K562 (cell line): ENCODE measurements around the gene ZAP70. TPM values are rescaled to one million over a fixed set of nuclear protein-coding genes. Genes with fewer than 3 reads are reported as not detected.

ENCODE experiments used
- CBFA2T2 ChIP-seq: fragments of 450-650 bp; conservative IDR thresholded peaks from 2 replicates; pipeline ENCODE4 v1.6.1; 2017; ENCODE audit warnings: mild to moderate bottlenecking
- CBX3 ChIP-seq, 2 experiments: IDR thresholded peaks; 1 replicate in 1 of 2; 2 replicates in 1 of 2; pipeline ENCODE4 v1.6.1; 2012; ENCODE audit warnings: inconsistent platforms in 2 of 2, low read length in 2 of 2, borderline replicate concordance in 1 of 2, control low read depth in 1 of 2
- CHCHD3 ChIP-seq: fragments of 250-450 bp; sonication (Bioruptor Pico); IDR thresholded peaks from 2 replicates; pipeline ENCODE4 v2.1.2; 2022; ENCODE audit warnings: mild to moderate bottlenecking
- CREM ChIP-seq: IDR thresholded peaks from 2 replicates; pipeline ENCODE4 v1.6.1; 2014; ENCODE audit warnings: antibody characterized with exemption, low read depth
- HDAC8 ChIP-seq: fragments of 450-650 bp; IDR thresholded peaks from 2 replicates; pipeline ENCODE4 v1.6.1; 2016; ENCODE audit warnings: mild to moderate bottlenecking, missing genetic modification characterization, moderate library complexity, missing compliant biosample characterization
- RFX1 ChIP-seq: fragments of 450-650 bp; IDR thresholded peaks from 2 replicates; pipeline ENCODE4 v1.6.1; 2016; ENCODE audit warnings: mild to moderate bottlenecking, moderate library complexity
- SIN3B ChIP-seq: fragments of 450-650 bp; IDR thresholded peaks from 2 replicates; pipeline ENCODE4 v1.6.1; 2017; ENCODE audit warnings: low read depth, mild to moderate bottlenecking, moderate library complexity
- SOX6 ChIP-seq: fragments of 450-650 bp; IDR thresholded peaks from 2 replicates; pipeline ENCODE4 v1.6.1; 2014; ENCODE audit warnings: mild to moderate bottlenecking
- U2AF1 ChIP-seq: fragments of 200-400 bp; formaldehyde crosslinking; optimal IDR thresholded peaks from 2 replicates; pipeline ENCODE3; 2017; ENCODE audit warnings: mild to moderate bottlenecking, low read depth, low read length, moderate library complexity
- WHSC1 ChIP-seq: IDR thresholded peaks from one replicate; pipeline ENCODE4 v1.6.1; 2012; ENCODE audit warnings: low read length, control low read depth, inconsistent platforms
- ZBTB7A ChIP-seq: IDR thresholded peaks from 2 replicates; pipeline ENCODE4 v1.6.1; 2011; ENCODE audit warnings: low read depth, mild to moderate bottlenecking, low read length, moderate library complexity, borderline replicate concordance; ENCODE audit not compliant: control insufficient read depth
- ZKSCAN1 ChIP-seq: fragments of 150-350 bp; IDR thresholded peaks from 2 replicates; pipeline ENCODE4 v1.6.1; 2016; ENCODE audit warnings: low read depth, low read length
- ZNF140 ChIP-seq: fragments of 250-450 bp; sonication (Bioruptor Pico); IDR thresholded peaks from 2 replicates; pipeline ENCODE4 v1.8.0; 2021; ENCODE audit warnings: moderate library complexity, mild to moderate bottlenecking, inconsistent platforms
- ZNF41 ChIP-seq: fragments of 250-450 bp; sonication (Bioruptor Pico); conservative IDR thresholded peaks from 2 replicates; pipeline ENCODE4 v1.4.0; 2020; ENCODE audit warnings: mild to moderate bottlenecking
- ZNF766 ChIP-seq: fragments of 200-800 bp; sonication (Bioruptor generic); conservative IDR thresholded peaks from 2 replicates; pipeline ENCODE4 v1.6.1; 2016; ENCODE audit warnings: missing genetic modification characterization, missing compliant biosample characterization
- ZNF780A ChIP-seq: fragments of 250-450 bp; sonication (Bioruptor Pico); IDR thresholded peaks from 2 replicates; pipeline ENCODE4 v1.5.0; 2021; ENCODE audit warnings: mild to moderate bottlenecking
- polyA plus RNA-seq, 8 experiments: library from polyadenylated mRNA; depleted of rRNA in 4 of 8; stranded (reverse) in 5 of 8; unstranded in 3 of 8; fragments of >200 nt; fragmentation: Nextera tagmentation in 2 of 8; fragmentation: Illumina TruSeq in 1 of 8; extraction: Ambion mirVana in 2 of 8; extraction: Trizol in 1 of 8; gene quantifications; 2 replicates each; pipeline versions ENCODE4 v1.2.1 to v1.2.3, GENCODE V29; 2011 to 2014; ENCODE audit warnings: inconsistent platforms in 1 of 8, missing spikeins in 1 of 8
- total RNA-seq, 7 experiments: library from RNA; depleted of rRNA in 6 of 7; stranded (reverse); fragments of >200 nt in 6 of 7; fragmentation: Illumina TruSeq in 2 of 7; extraction: Trizol in 2 of 7; gene quantifications; 2 replicates each; pipeline versions ENCODE4 v1.2.1 to v1.2.3, GENCODE V29; 2011 to 2021; ENCODE audit warnings: low replicate concordance in 1 of 7
- TF ChIP-seq, protein P1 (sequence below): fragments of 250-450 bp; sonication (Bioruptor Pico); IDR thresholded peaks from 2 replicates; pipeline ENCODE4 v1.5.0; 2020; ENCODE audit warnings: mild to moderate bottlenecking
- TF ChIP-seq, protein P2 (sequence below), 2 experiments: fragments of 250-450 bp in 1 of 2; fragments of 450-650 bp in 1 of 2; sonication (Bioruptor Pico) in 1 of 2; IDR thresholded peaks; 2 replicates each; pipeline versions ENCODE4 v1.6.1 to v1.8.0; 2016 to 2021; ENCODE audit warnings: mild to moderate bottlenecking in 2 of 2, moderate library complexity in 2 of 2, missing compliant biosample characterization in 1 of 2, missing genetic modification characterization in 1 of 2
- TF ChIP-seq, protein P3 (sequence below): fragments of 250-450 bp; sonication (Bioruptor Pico); IDR thresholded peaks from 2 replicates; pipeline ENCODE4 v1.9.0; 2021; ENCODE audit warnings: mild to moderate bottlenecking, inconsistent platforms
- TF ChIP-seq, protein P4 (sequence below): fragments of 450-650 bp; formaldehyde crosslinking; IDR thresholded peaks from 2 replicates; pipeline ENCODE4 v1.4.0; 2020; ENCODE audit warnings: mild to moderate bottlenecking, moderate library complexity
- TF ChIP-seq, protein P5 (sequence below): fragments of 450-650 bp; formaldehyde crosslinking; IDR thresholded peaks from 2 replicates; pipeline ENCODE4 v1.4.0; 2020; ENCODE audit warnings: mild to moderate bottlenecking, mixed read lengths

ZAP70 gene
- total and polyA plus RNA-seq, 9 of the 15 experiments (the other 6 are each of a cell fraction or from before 2014, with no cell fraction given): 0.06 to 0.80 (median 0.21) TPM; not detected in 1

DNA sequence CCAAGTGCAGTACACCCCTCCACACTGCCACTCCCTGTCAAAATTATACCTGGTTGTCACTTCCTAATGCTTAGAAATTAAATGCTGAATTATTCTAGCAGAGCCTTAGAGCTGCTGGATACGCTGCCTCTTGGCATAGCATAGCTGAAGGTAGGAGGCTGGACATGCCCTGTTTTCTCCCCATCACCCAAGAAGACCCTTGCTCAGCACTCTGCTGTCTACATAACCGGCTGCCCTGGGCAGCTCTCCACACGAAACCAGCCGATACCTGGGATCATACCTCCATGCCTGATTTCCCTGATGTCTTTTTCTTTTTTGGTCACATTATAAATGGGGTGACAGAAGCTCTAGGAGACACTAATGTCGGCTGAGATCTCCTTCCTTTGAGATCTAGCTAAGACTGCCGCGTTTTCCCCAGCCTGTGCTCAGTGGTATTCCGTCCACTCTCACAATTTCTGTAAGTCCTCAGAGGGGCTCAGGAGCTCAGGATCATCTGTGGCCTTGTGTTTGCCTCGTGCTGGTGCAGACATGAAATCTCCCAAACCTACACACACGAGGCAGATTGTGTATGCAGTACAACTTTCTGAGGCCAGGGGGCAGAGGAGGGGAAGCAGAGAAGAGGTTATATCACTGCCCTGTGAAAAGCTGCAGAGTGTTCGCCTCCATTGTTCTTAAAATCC lies 13.5 kb upstream of the ZAP70 start (continued):
- TF ChIP-seq, protein P1, sequence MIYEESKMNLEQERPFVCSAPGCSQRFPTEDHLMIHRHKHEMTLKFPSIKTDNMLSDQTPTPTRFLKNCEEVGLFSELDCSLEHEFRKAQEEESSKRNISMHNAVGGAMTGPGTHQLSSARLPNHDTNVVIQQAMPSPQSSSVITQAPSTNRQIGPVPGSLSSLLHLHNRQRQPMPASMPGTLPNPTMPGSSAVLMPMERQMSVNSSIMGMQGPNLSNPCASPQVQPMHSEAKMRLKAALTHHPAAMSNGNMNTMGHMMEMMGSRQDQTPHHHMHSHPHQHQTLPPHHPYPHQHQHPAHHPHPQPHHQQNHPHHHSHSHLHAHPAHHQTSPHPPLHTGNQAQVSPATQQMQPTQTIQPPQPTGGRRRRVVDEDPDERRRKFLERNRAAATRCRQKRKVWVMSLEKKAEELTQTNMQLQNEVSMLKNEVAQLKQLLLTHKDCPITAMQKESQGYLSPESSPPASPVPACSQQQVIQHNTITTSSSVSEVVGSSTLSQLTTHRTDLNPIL (CRISPR knock-in tag): no peak
- TF ChIP-seq SIN3B (no peak), ZNF41 (CRISPR knock-in tag) (no peak), HDAC8 (tag) (0 out of 2 replicates have a peak, but pooled peaks have one; percentile 35), CREM (no peak), CBX3 (IDR thresholded peaks at IDR 0.05; ENCODE audit: borderline replicate concordance in 1 of 2, low read length in 2 of 2) (peak in 1 of 2 experiments; percentile 58; a peak in 1 of 3 replicates), SOX6 (no peak), ZNF140 (CRISPR knock-in tag) (no peak), CHCHD3 (CRISPR knock-in tag) (no peak), ZNF780A (no peak), ZNF766 (CRISPR knock-in tag) (0 out of 2 replicates have a peak, but pooled peaks have one; percentile 14), ZKSCAN1 (no peak), WHSC1 (no peak), CBFA2T2 (no peak), ZBTB7A (no peak), U2AF1 (no peak), RFX1 (no peak)
- TF ChIP-seq, protein P2, sequence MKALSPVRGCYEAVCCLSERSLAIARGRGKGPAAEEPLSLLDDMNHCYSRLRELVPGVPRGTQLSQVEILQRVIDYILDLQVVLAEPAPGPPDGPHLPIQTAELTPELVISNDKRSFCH (CRISPR knock-in tag; IDR thresholded peaks at IDR 0.05): no peak
- TF ChIP-seq, protein P2 (tag; IDR thresholded peaks at IDR 0.05): peak; percentile 77
- TF ChIP-seq, protein P3, sequence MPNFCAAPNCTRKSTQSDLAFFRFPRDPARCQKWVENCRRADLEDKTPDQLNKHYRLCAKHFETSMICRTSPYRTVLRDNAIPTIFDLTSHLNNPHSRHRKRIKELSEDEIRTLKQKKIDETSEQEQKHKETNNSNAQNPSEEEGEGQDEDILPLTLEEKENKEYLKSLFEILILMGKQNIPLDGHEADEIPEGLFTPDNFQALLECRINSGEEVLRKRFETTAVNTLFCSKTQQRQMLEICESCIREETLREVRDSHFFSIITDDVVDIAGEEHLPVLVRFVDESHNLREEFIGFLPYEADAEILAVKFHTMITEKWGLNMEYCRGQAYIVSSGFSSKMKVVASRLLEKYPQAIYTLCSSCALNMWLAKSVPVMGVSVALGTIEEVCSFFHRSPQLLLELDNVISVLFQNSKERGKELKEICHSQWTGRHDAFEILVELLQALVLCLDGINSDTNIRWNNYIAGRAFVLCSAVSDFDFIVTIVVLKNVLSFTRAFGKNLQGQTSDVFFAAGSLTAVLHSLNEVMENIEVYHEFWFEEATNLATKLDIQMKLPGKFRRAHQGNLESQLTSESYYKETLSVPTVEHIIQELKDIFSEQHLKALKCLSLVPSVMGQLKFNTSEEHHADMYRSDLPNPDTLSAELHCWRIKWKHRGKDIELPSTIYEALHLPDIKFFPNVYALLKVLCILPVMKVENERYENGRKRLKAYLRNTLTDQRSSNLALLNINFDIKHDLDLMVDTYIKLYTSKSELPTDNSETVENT (CRISPR knock-in tag): no peak
- TF ChIP-seq, protein P4, sequence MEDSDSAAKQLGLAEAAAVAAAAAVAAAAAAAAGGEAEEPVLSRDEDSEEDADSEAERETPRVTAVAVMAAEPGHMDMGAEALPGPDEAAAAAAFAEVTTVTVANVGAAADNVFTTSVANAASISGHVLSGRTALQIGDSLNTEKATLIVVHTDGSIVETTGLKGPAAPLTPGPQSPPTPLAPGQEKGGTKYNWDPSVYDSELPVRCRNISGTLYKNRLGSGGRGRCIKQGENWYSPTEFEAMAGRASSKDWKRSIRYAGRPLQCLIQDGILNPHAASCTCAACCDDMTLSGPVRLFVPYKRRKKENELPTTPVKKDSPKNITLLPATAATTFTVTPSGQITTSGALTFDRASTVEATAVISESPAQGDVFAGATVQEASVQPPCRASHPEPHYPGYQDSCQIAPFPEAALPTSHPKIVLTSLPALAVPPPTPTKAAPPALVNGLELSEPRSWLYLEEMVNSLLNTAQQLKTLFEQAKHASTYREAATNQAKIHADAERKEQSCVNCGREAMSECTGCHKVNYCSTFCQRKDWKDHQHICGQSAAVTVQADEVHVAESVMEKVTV (CRISPR knock-in tag): peak; percentile 49; the same call in 1 of the 2 replicates
- TF ChIP-seq, protein P5, sequence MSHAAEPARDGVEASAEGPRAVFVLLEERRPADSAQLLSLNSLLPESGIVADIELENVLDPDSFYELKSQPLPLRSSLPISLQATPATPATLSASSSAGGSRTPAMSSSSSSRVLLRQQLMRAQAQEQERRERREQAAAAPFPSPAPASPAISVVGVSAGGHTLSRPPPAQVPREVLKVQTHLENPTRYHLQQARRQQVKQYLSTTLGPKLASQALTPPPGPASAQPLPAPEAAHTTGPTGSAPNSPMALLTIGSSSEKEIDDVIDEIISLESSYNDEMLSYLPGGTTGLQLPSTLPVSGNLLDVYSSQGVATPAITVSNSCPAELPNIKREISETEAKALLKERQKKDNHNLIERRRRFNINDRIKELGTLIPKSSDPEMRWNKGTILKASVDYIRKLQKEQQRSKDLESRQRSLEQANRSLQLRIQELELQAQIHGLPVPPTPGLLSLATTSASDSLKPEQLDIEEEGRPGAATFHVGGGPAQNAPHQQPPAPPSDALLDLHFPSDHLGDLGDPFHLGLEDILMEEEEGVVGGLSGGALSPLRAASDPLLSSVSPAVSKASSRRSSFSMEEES (CRISPR knock-in tag): no peak
